Measurements from ENCODE around the gene ERFE. TPM values are rescaled to one million over a fixed set of nuclear protein-coding genes. Genes with fewer than 3 reads are reported as not detected.

ERFE gene
- total and polyA plus RNA-seq, 10 of the 15 experiments (the other 5 are each of a cell fraction or from before 2014, with no cell fraction given) = not detected

GRCh38 chr2:238120463-238121298 lies 38.1 kb upstream of the ERFE start:
- no peak overlapping the region for H3K27ac ChIP-seq (ENCODE audit: control insufficient read depth, insufficient read depth)
- BruUV-seq (replicated peaks) = no TSS peak
- H3K9me3 ChIP-seq (replicated peaks; ENCODE audit: control insufficient read depth, insufficient read depth, low read length) = no peaks in the 10 kb centered on the region
- POLR2A ChIA-PET = interaction anchor here (2.2 kb wide), 1 partner anchor 12 kb away, joined by 7 read pairs; no protein-coding TSS in a partner anchor
- CTCF ChIA-PET = interaction anchor here (0.8 kb wide), 1 partner anchor 18 kb away, joined by 3 read pairs; no protein-coding TSS in a partner anchor
- TF ChIP-seq YY1 (IDR thresholded peaks at IDR 0.05; ENCODE audit: low read depth, low read length) (no peak), ZNF207 (IDR thresholded peaks at IDR 0.05; ENCODE audit: borderline replicate concordance) (no peak), MAX (IDR thresholded peaks at IDR 0.05; ENCODE audit: low read depth, low read length) (no peak), RB1 (IDR thresholded peaks at IDR 0.05; ENCODE audit: borderline replicate concordance) (no peak), PML (IDR thresholded peaks at IDR 0.05; ENCODE audit: low read length) (no peak), FOXK2 (IDR thresholded peaks at IDR 0.05) (no peak)
- FAIRE-seq (no peak), DNase-seq (ENCODE audit: low read depth, low spot score) (no peak), ATAC-seq (peak; percentile 20; the same call in 1 of the 3 replicates)
- WGBS (ENCODE audit: insufficient coverage, insufficient replicate concordance, low lambda C conversion rate, missing lambda C conversion rate) = 41% methylated on average over 30 of the region's 30 CpGs
- H4K20me1 ChIP-seq (ENCODE audit: control insufficient read depth, insufficient read depth) = no peaks in the 10 kb centered on the region
- H2AFZ ChIP-seq (ENCODE audit: control insufficient read depth, low read depth, low read length) = no peak overlapping the region
- no peaks in the 10 kb centered on the region for H3K27me3 ChIP-seq (replicated peaks in 1 of 2; ENCODE audit: control insufficient read depth in 2 of 2, insufficient read depth in 2 of 2, low read length in 1 of 2)
- intact Hi-C loops (cut with micrococcal nuclease; ENCODE audit: unreplicated experiment) = no loop called here
- no peaks in the 10 kb centered on the region for H3K4me1 ChIP-seq (ENCODE audit: control insufficient read depth, insufficient read depth, low read length)
- RAD21 ChIA-PET (ENCODE audit: unreplicated experiment) = interaction anchor here (1.3 kb wide), 1 partner anchor 142 kb away, joined by 5 read pairs; no protein-coding TSS in a partner anchor
- SMC1A ChIA-PET (ENCODE audit: uncharacterized antibody, unreplicated experiment) = interaction anchor here (1.0 kb wide), 1 partner anchor 14 kb away, joined by 3 read pairs; no protein-coding TSS in a partner anchor
- H3K4me2 ChIP-seq (ENCODE audit: control insufficient read depth, insufficient read depth) = no peak overlapping the region
- no peak overlapping the region for H3K4me3 ChIP-seq
- H3K79me2 ChIP-seq (ENCODE audit: control insufficient read depth, insufficient read depth, low read length) = no peaks in the 10 kb centered on the region
- H3K36me3 ChIP-seq (ENCODE audit: control insufficient read depth in 2 of 2, insufficient read depth in 2 of 2, low read length in 1 of 2) = no peaks in the 10 kb centered on the region
- in situ Hi-C loops (cut with MboI) = no loop called here
- no peak overlapping the region for H3K9ac ChIP-seq (ENCODE audit: control insufficient read depth, insufficient read depth, low read length)

Data from GM12878 (cell line).